Pons (tissue), 1 donor: ENCODE data around the gene LIPT1.
A peak's percentile ranks its signal among the peaks of the same experiment; 100 is the strongest.
"Not testable (repeated sequence)": the region's sequence is repeated elsewhere in the genome, so short reads cannot be mapped to it uniquely, and the experiment has no call there.

Source experiments
- DNase-seq: peaks from one replicate; pipeline ENCODE4 v3.0.0-alpha.2; 2016; ENCODE audit warnings: low spot score

Gene LIPT1

GRCh38 chr2:99171377-99172140, 16.8 kb downstream of the LIPT1 start:
- DNase-seq, result no peak

DNA sequence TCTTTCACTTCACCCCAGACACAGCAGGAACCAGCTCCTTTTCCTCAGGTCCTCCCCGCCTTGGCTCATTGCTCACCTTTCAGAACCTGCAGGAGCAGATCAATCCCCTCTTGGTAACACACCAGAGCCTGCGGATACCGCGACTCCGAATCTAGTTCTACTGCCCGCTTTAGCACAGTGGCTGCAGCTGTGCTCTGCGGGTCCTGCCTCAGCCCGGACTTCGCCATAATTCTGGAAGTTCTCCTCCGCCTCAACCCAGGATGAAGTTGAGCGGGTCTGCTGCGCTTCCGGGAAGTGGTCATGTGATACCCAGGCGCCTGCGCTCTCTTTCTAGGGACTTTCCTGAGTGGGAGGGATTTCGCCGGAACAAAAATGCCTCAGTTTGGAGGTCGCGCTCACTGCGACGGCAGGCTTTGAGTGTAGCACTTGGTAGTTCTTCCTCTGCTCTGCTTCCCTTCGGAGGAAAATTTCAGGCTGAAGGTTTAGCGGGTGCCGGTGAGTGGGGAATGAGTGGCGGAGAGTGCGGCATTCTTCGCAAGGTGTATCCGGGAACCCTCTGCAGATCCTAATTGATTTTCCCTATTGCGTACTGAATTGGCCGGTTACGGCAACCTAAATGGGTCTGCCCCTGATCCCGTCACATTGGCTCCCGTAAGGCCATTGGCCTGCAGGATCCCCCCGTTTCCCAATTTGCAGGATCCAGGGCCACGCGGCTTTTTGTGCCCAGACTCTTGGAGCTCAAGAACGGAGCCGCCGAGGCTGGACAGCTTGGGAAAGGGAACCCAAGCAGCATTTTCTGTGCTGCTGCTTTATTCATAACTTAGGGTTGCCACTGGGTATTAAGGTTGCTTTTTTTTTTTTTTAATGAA, 26.2 kb downstream of the LIPT1 start, which contains the start of the genes MITD1 and MRPL30:
MITD1 (minus strand) TSS at position 304 of the 869 bp plus-strand sequence; CDS start at position 227, 77 bp downstream.
MRPL30 (plus strand) TSS at position 430 of the 869 bp plus-strand sequence. CDS start 5,020 bp downstream, outside the sequence.
- DNase-seq, result peak; percentile 96

GRCh38 chr2:99181624-99182000, 26.8 kb downstream of the LIPT1 start:
- peak; percentile 6 for DNase-seq

DNA sequence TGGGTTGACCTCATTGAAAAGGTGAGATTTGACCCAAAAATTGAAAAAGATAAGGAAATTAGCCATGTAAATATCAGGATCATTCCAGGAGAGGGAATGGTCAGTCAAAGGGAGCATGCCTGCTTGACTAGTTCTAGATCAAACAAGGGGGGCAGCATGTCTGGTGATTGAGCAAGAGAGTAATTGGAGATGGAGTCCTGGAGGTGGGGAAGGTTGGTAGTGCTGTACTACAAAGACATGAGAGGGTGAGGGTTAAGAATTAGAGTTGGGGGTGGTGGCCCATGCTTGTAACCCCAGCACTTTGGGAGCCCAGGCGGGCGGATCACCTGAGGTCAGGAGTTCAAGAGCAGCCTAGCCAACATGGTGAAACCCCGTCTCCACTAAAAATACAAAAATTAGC, 28.3 kb downstream of the LIPT1 start:
- no peak for DNase-seq

DNA sequence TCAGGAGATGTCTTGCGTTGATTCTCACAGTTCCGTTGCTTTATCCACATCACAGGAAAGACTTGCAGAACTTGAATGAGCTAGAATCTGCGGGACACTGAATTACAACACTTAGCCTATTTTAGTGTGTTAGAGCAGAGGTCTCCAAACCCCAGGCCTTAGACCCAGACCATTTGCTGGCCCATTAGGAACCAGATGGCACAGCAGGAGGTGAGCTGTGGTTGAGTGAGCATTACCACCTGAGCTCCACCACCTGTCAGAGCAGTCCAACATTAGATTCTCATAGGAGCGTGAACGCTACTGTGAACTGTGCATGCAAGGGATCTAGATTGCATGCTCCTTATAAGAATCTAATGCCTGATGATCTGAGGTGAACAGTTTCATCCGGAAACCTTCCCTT, 30.0 kb downstream of the LIPT1 start:
- no peak for DNase-seq

GRCh38 chr2:99187011-99187410, 32.2 kb downstream of the LIPT1 start:
- no peak for DNase-seq

DNA sequence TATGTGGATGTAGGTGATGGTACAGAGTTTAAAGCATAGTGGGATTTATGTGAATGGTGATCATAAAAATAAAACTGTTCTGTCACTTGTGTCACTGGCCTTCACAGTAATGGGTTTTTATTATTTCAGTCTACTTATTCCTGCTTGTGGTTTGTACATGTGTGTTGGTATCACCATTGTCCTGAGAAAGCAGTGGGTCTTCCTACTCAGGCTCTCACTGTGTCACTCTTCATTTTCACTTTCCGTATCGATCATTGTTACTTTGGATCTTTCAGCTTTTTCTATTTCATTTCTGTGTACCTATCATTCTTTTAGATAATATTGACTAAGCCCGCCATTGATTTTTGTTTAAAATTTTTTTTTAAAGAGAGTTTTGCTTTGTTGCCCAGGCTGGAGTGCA, 33.6 kb downstream of the LIPT1 start:
- no peak for DNase-seq

GRCh38 chr2:99190548-99190947, 35.8 kb downstream of the LIPT1 start:
- DNase-seq, result no peak

DNA sequence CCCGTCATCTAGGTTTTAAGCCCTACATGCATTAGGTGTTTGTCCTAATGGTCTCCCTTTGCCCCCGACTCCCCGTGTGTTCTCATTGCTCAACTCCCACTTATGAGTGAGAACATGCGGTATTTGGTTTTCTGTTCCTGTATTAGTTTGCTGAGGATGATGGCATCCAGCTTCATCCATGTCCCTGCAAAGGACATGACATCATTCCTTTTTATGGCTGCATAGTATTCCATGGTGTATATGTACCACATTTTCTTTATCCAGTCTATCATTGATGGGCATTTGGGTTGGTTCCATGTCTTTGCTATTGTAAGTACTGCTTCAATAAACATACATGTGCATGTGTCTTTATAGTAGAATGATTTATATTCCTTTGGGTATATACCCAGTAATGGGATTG, 37.6 kb downstream of the LIPT1 start:
- not testable (repeated sequence) for DNase-seq

GRCh38 chr2:99198103-99198841, 43.5 kb downstream of the LIPT1 start:
- DNase-seq, result no peak

DNA sequence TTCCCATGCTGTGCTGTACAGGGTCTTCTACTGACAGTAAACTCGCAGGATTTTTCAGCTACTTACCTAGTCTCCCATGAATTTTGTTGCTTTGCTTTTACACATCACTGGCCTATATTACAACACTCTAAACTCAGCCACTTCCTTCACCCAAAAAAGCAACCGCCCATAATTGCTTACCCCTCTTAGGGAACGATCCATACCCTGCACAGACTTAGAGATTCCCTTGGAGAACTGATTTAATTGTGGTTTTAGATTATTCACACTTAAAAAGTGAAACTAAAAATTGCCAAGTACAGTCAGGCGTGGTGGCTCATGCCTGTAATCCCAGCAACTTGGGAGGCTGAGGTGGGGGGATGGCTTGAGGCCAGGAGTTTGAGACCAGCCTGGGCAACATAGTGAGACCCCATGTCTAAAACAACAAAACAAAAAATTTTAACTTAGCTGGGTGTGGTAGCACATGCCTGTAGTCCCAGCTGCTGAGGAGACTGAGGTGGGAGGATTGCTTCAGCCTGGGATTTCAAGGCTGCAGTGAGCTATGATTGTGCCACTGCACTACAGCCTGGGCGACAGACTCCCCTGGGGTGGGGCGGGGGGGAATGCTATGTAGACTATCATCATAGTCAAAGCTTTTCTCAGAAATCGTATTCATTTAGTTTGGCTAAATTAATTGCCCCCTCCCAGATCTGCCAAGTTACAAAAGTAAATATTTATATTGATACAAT, 45.5 kb downstream of the LIPT1 start:
- DNase-seq, result no peak

DNA sequence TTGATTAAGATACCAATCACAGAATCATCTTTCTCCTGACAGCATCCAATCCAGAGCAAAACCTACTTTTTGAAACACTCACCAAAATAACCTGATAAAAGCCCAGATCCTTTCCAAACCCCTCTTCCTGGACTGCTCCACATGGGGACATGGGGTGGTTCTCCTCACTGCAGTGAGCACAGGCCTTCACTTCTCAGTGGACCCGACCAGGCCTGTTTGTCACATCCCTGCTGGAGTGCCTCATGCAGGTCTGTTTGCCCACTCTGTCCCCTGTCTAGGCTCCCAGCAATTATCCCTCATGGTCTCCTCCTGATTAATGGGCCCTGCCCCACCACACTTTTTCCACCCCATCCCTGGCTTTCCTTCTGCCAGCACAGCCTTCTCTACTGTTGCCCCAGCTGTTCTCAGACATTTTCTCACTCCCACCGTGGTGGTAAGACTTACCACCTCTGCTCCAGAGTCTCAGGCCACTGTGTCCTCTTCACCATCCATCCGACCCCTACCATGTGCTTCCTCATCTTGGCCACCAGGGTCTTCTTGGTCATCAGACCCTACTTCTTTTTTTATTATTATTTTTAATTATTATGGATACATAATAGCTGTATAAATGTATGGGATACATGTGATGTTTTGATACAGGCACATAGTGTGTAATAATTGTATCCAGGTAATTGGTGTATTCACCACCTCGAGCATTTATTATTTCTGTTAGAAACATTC, 47.4 kb downstream of the LIPT1 start:
- no peak for DNase-seq

DNA sequence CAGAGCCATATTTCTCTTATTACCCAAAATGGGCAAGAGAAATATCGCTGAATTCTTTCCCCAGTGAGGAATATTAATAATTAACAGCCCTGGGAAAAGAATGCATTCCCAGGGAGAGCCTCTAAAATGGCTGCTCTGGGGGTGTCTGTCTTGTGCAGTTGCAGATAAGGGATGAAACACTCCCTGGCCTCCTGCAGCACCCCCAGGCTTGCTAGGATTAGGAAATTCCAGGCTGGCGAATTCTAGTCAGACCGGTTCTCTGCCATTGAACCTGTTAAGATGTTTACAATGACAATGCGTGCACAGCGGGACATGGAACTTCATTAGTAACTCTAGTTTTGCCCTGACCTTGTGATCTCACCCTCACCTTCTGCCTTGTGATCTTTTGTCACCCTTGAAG, 50.7 kb downstream of the LIPT1 start:
- DNase-seq, result no peak
